Mucosa of descending colon (tissue), 3 donors: Measurements from ENCODE around the gene LAD1. TPM values are rescaled to one million over a fixed set of nuclear protein-coding genes. Genes with fewer than 3 reads are reported as not detected.

Source experiments
- ATAC-seq: fragments of 200-7000 bp; cut with Tn5 transposase; one replicate; pipeline ENCODE4 v1.9.1; 2020; ENCODE audit warnings: mild to moderate bottlenecking, moderate library complexity
- DNase-seq, 3 donors: peaks; one replicate each; pipeline ENCODE4 v3.0.0-alpha.2; 2020
- H3K36me3 ChIP-seq: fragments of 200-600 bp; one replicate; pipeline ENCODE4 v1.8.0; 2021; ENCODE audit warnings: low read depth, mild to moderate bottlenecking
- H3K4me1 ChIP-seq: fragments of 200-600 bp; one replicate; pipeline ENCODE4 v1.8.0; 2021; ENCODE audit warnings: low read depth, mild to moderate bottlenecking
- H3K4me3 ChIP-seq: fragments of 200-600 bp; one replicate; pipeline ENCODE4 v1.8.0; 2021; ENCODE audit warnings: mild to moderate bottlenecking
- H3K9me3 ChIP-seq: fragments of 200-600 bp; one replicate; pipeline ENCODE4 v1.8.0; 2021; ENCODE audit warnings: mild to moderate bottlenecking
- intact Hi-C, 2 donors: fragments of 100-400 bp; cut with DNase I in 1 of 2; cut with micrococcal nuclease in 1 of 2; formaldehyde crosslinking; loops; one replicate each; pipeline versions ENCODE4 v1.11.0 to v1.11.1; 2022; cut with DNase I, micrococcal nuclease
- total RNA-seq, 3 donors: library from RNA; stranded (reverse); fragmentation: NEBNext Ultra II Directional in 2 of 3; extraction: Animal tissue kit (Norgen Biotek cat#: 25700) in 2 of 3; gene quantifications; one replicate each; pipeline versions ENCODE4 v1.2.1 to v1.2.4, GENCODE V29; 2021 to 2023
- TF ChIP-seq, protein P1 (sequence below): fragments of 200-600 bp; IDR thresholded peaks from one replicate; pipeline ENCODE4 v1.8.0; 2022; ENCODE audit warnings: antibody characterized with exemption, mild to moderate bottlenecking
- donor health status: DM: no; HTN: no; CAD: no; lungs with moderate emphysema.
- donor health status: DM: no; HTN: no; CAD: no.
- donor health status: DM: no; HTN: yes; CAD: no.

The LAD1 gene
- total RNA-seq, 3 donors from 2014 or later = 86.0 to 202 (median 130) TPM

- peak overlapping the region; percentile 36 for H3K4me3 ChIP-seq
- ATAC-seq = peak; percentile 68
- TF ChIP-seq, protein P1, sequence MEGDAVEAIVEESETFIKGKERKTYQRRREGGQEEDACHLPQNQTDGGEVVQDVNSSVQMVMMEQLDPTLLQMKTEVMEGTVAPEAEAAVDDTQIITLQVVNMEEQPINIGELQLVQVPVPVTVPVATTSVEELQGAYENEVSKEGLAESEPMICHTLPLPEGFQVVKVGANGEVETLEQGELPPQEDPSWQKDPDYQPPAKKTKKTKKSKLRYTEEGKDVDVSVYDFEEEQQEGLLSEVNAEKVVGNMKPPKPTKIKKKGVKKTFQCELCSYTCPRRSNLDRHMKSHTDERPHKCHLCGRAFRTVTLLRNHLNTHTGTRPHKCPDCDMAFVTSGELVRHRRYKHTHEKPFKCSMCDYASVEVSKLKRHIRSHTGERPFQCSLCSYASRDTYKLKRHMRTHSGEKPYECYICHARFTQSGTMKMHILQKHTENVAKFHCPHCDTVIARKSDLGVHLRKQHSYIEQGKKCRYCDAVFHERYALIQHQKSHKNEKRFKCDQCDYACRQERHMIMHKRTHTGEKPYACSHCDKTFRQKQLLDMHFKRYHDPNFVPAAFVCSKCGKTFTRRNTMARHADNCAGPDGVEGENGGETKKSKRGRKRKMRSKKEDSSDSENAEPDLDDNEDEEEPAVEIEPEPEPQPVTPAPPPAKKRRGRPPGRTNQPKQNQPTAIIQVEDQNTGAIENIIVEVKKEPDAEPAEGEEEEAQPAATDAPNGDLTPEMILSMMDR = no peak
- H3K36me3 ChIP-seq = no peaks in the 10 kb centered on the region
- H3K9me3 ChIP-seq = no peaks in the 10 kb centered on the region
- intact Hi-C loops = no loop called here
- DNase-seq = peak in 2 of 3 donors; percentile 67 to 83
- H3K4me1 ChIP-seq = peaks cover 18% of the 10 kb centered on the region
Measured at GRCh38 chr1:201397675-201398074, 1.4 kb downstream of the LAD1 start.

- TF ChIP-seq, protein P1 = no peak
- ATAC-seq = peak; percentile 77
- no peak overlapping the region for H3K4me3 ChIP-seq
- H3K9me3 ChIP-seq = no peaks in the 10 kb centered on the region
- H3K4me1 ChIP-seq = peaks cover 18% of the 10 kb centered on the region
- peak; percentile 78 to 89 (median 88) for DNase-seq
- intact Hi-C loops = no loop called here
- H3K36me3 ChIP-seq = no peaks in the 10 kb centered on the region
Measured at GRCh38 chr1:201396861-201397464, 2.2 kb downstream of the LAD1 start.

- TF ChIP-seq, protein P1 = no peak
- intact Hi-C loops = no loop called here
- Histone ChIP-seq H3K9me3 (no peaks in the 10 kb centered on the region), H3K36me3 (no peaks in the 10 kb centered on the region), H3K4me3 (no peak overlapping the region), H3K4me1 (peaks cover 18% of the 10 kb centered on the region)
- DNase-seq (no peak), ATAC-seq (no peak)
Measured at GRCh38 chr1:201395936-201396335, 3.2 kb downstream of the LAD1 start.

DNA sequence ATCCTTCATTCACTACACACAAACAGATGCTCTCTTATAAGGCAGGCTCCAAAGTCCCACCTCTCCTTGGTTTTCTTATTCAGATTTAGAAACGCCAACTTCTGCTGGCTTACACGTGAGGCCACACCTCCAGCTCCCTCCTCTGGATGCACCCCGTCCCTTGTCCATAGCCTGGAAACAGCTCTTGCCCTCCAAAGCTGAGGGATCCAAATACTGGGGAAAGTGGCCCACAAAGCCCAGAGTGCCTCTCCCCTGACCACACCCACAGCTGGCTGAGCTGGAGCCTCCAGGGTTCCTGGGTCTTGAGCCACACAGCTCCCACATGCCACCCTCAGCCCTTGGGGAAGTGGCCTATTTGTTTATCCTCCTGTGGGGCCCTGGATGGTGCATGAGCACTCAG is 4.5 kb downstream of the LAD1 start:
- TF ChIP-seq, protein P1 = no peak
- ATAC-seq (no peak), DNase-seq (no peak)
- intact Hi-C loops = no loop called here
- H3K4me1 ChIP-seq = peaks cover 10% of the 10 kb centered on the region
- no peaks in the 10 kb centered on the region for H3K9me3 ChIP-seq
- no peaks in the 10 kb centered on the region for H3K36me3 ChIP-seq
- H3K4me3 ChIP-seq = no peak overlapping the region

DNA sequence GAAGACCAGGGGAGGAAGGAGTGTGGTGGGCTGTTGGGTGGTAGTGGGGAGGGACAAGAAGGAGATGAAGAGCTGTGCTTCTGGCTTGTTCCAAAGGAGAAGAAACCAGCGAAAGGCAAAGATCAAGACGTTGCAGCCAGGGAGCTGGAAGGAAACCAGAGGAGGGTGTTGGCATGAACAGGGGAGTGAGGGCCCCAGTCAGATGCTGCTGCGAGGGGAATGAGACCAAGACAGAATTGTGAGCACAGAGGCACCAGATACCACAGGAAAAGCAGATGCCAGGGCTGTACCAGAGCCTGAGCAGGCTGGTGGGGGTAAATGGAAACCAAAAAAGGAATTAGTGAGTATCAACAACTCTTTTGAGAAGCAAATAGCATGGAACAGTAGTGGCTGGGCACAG is 6.0 kb downstream of the LAD1 start:
- ATAC-seq = no peak
- no peak for DNase-seq
- H3K4me1 ChIP-seq = peaks cover 10% of the 10 kb centered on the region
- H3K36me3 ChIP-seq = no peaks in the 10 kb centered on the region
- intact Hi-C loops = no loop called here
- TF ChIP-seq, protein P1 = no peak
- H3K9me3 ChIP-seq = no peaks in the 10 kb centered on the region
- H3K4me3 ChIP-seq = no peak overlapping the region
